H1 (cell line): ENCODE measurements around the gene USH2A. TPM values are rescaled to one million over a fixed set of nuclear protein-coding genes. Genes with fewer than 3 reads are reported as not detected.

Experiments used
- BCL11A ChIP-seq, 2 experiments: IDR thresholded peaks; one replicate each; pipeline ENCODE4 v1.6.1; 2011; ENCODE audit warnings: low read depth in 2 of 2, low read length in 2 of 2, mild to moderate bottlenecking in 2 of 2
- RXRA ChIP-seq: IDR thresholded peaks from 2 replicates; pipeline ENCODE4 v1.6.1; 2011; ENCODE audit warnings: low read depth, mild to moderate bottlenecking, low read length, moderate library complexity; ENCODE audit not compliant: insufficient read depth
- SIX5 ChIP-seq: IDR thresholded peaks from 2 replicates; pipeline ENCODE4 v1.6.1; 2011; ENCODE audit warnings: mild to moderate bottlenecking, low read depth, low read length
- SRF ChIP-seq: IDR thresholded peaks from 2 replicates; pipeline ENCODE4 v1.6.1; 2011; ENCODE audit warnings: mild to moderate bottlenecking, low read depth, low read length, moderate library complexity
- polyA plus RNA-seq, 7 experiments: library from polyadenylated mRNA; depleted of rRNA in 3 of 7; stranded (reverse) in 5 of 7; unstranded in 2 of 7; fragments of >200 nt in 5 of 7; fragments of 200-250 nt in 2 of 7; gene quantifications; 1 replicate in 5 of 7; 2 replicates in 1 of 7; 4 replicates in 1 of 7; pipeline versions ENCODE4 v1.2.1 to v1.2.3, GENCODE V29; 2011 to 2013; ENCODE audit warnings: missing spikeins in 2 of 7, mixed read lengths in 2 of 7
- total RNA-seq: library from RNA; stranded (reverse); fragmentation: NEBNext Ultra II Directional; extraction: Animal tissue kit (Norgen Biotek cat#: 25700); gene quantifications from 2 replicates; pipeline ENCODE4 v1.2.1, GENCODE V29; 2021
- TF ChIP-seq, protein P1 (sequence below): fragments of 300-600 bp; sonication (generic); IDR thresholded peaks from 2 replicates; pipeline ENCODE4 v1.7.1; 2012; ENCODE audit warnings: low read length, moderate library complexity, mild to moderate bottlenecking, inconsistent platforms; ENCODE audit not compliant: insufficient replicate concordance
- TF ChIP-seq, protein P2 (sequence below): IDR thresholded peaks from 2 replicates; pipeline ENCODE4 v1.6.1; 2011; ENCODE audit warnings: low read length, improper control_type of control experiment

The USH2A gene
- total and polyA plus RNA-seq, 2 of the 8 experiments (the other 6 are each of a cell fraction or from before 2014, with no cell fraction given), result 0.02 to 0.17 TPM

DNA sequence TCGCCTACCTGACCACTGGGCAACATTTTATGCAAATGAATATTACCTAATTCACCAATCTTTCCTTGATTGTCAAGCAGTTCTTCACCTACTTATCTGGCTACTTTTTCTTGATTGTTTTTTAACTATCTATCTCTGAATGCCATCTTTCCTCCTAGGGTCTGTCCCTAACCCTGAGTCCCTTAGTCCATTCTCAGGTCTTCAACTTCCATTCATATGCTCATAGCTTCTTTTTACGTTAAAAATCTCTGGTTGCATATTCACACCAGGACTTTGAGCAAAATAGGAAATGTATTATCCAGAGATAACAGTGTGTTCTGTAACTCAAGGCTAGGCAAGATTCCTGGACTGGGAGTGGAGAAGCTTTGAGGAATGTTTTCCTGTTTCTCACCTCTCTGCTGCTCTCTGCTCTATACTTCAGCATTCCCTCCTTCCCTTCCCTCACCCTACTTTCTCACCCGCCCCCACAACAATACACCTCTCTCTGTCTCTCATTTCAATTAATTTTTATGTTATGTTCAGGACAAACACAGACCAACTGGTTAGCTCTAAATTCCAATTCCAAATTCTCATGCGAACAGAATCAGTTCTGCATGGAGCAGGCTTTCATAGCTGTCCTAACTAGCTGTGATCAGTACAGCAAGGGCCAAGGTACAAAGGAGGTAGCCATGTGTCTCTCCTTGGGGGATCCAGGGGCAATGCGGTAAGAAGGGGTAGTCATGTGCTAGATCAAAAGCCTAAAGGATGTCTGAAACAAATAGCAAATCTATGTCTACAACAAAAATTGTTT is 278.4 kb downstream of the USH2A start (continued):
- TF ChIP-seq, protein P1, sequence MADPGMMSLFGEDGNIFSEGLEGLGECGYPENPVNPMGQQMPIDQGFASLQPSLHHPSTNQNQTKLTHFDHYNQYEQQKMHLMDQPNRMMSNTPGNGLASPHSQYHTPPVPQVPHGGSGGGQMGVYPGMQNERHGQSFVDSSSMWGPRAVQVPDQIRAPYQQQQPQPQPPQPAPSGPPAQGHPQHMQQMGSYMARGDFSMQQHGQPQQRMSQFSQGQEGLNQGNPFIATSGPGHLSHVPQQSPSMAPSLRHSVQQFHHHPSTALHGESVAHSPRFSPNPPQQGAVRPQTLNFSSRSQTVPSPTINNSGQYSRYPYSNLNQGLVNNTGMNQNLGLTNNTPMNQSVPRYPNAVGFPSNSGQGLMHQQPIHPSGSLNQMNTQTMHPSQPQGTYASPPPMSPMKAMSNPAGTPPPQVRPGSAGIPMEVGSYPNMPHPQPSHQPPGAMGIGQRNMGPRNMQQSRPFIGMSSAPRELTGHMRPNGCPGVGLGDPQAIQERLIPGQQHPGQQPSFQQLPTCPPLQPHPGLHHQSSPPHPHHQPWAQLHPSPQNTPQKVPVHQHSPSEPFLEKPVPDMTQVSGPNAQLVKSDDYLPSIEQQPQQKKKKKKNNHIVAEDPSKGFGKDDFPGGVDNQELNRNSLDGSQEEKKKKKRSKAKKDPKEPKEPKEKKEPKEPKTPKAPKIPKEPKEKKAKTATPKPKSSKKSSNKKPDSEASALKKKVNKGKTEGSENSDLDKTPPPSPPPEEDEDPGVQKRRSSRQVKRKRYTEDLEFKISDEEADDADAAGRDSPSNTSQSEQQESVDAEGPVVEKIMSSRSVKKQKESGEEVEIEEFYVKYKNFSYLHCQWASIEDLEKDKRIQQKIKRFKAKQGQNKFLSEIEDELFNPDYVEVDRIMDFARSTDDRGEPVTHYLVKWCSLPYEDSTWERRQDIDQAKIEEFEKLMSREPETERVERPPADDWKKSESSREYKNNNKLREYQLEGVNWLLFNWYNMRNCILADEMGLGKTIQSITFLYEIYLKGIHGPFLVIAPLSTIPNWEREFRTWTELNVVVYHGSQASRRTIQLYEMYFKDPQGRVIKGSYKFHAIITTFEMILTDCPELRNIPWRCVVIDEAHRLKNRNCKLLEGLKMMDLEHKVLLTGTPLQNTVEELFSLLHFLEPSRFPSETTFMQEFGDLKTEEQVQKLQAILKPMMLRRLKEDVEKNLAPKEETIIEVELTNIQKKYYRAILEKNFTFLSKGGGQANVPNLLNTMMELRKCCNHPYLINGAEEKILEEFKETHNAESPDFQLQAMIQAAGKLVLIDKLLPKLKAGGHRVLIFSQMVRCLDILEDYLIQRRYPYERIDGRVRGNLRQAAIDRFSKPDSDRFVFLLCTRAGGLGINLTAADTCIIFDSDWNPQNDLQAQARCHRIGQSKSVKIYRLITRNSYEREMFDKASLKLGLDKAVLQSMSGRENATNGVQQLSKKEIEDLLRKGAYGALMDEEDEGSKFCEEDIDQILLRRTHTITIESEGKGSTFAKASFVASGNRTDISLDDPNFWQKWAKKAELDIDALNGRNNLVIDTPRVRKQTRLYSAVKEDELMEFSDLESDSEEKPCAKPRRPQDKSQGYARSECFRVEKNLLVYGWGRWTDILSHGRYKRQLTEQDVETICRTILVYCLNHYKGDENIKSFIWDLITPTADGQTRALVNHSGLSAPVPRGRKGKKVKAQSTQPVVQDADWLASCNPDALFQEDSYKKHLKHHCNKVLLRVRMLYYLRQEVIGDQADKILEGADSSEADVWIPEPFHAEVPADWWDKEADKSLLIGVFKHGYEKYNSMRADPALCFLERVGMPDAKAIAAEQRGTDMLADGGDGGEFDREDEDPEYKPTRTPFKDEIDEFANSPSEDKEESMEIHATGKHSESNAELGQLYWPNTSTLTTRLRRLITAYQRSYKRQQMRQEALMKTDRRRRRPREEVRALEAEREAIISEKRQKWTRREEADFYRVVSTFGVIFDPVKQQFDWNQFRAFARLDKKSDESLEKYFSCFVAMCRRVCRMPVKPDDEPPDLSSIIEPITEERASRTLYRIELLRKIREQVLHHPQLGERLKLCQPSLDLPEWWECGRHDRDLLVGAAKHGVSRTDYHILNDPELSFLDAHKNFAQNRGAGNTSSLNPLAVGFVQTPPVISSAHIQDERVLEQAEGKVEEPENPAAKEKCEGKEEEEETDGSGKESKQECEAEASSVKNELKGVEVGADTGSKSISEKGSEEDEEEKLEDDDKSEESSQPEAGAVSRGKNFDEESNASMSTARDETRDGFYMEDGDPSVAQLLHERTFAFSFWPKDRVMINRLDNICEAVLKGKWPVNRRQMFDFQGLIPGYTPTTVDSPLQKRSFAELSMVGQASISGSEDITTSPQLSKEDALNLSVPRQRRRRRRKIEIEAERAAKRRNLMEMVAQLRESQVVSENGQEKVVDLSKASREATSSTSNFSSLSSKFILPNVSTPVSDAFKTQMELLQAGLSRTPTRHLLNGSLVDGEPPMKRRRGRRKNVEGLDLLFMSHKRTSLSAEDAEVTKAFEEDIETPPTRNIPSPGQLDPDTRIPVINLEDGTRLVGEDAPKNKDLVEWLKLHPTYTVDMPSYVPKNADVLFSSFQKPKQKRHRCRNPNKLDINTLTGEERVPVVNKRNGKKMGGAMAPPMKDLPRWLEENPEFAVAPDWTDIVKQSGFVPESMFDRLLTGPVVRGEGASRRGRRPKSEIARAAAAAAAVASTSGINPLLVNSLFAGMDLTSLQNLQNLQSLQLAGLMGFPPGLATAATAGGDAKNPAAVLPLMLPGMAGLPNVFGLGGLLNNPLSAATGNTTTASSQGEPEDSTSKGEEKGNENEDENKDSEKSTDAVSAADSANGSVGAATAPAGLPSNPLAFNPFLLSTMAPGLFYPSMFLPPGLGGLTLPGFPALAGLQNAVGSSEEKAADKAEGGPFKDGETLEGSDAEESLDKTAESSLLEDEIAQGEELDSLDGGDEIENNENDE, result no peak
- TF ChIP-seq RXRA (no peak), SIX5 (no peak), BCL11A (IDR thresholded peaks at IDR 0.05; ENCODE audit: low read depth in 2 of 2, low read length in 2 of 2) (no peak), SRF (no peak)
- TF ChIP-seq, protein P2, sequence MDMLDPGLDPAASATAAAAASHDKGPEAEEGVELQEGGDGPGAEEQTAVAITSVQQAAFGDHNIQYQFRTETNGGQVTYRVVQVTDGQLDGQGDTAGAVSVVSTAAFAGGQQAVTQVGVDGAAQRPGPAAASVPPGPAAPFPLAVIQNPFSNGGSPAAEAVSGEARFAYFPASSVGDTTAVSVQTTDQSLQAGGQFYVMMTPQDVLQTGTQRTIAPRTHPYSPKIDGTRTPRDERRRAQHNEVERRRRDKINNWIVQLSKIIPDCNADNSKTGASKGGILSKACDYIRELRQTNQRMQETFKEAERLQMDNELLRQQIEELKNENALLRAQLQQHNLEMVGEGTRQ, result no peak
